ENCODE measurements around the gene GPRIN2.
A peak's percentile ranks its signal among the peaks of the same experiment; 100 is the strongest.
"Not testable (repeated sequence)": the region's sequence is repeated elsewhere in the genome, so short reads cannot be mapped to it uniquely, and the experiment has no call there.

GPRIN2 gene

GRCh38 chr10:46556515-46557318 lies at the start of gene GPRIN2:
Gene GPRIN2, minus strand, starts transcription at chr10:46556658. Its CDS starts 5,922 bp downstream, at chr10:46550736.
- DNase-seq = peak in 1 of 2 experiments; percentile 2

- DNase-seq = not testable (repeated sequence)
Observed at GRCh38 chr10:46600516-46600915, 44.1 kb upstream of the GPRIN2 start.

- DNase-seq = peak; percentile 11 to 22
Observed at GRCh38 chr10:46597616-46598246, 41.3 kb upstream of the GPRIN2 start.

- not testable (repeated sequence) for DNase-seq
Observed at GRCh38 chr10:46596570-46596969, 40.1 kb upstream of the GPRIN2 start.

DNA sequence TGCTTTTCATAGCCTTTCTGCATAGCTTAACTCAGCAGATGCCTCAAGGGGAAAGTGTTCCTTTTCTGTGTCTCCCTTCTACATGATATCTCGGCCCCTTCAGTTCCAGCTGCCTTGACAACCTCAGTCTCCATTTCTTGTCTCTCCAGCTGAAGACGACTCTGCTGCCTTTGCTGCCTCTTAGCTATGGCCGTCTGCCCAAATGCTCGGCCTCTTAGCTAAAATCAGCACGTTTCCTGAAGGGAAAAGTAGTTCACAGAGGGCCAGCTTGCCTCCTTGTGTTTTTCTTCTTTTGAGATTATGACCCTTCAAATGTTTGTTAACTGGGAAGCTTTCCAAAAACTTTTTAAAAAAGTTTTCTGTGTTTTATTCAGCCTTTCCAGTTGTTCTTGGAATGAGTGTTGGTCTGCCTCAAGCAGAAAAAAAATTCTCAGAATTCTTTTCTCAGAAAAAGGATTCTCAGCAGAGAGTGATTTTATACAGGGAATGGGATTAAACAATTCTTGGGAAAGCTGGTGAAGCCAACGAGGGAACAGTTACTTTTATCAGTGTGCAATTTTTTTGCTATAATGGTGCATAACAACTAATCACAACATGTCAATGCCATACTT lies 38.1 kb upstream of the GPRIN2 start:
- not testable (repeated sequence) for DNase-seq

DNA sequence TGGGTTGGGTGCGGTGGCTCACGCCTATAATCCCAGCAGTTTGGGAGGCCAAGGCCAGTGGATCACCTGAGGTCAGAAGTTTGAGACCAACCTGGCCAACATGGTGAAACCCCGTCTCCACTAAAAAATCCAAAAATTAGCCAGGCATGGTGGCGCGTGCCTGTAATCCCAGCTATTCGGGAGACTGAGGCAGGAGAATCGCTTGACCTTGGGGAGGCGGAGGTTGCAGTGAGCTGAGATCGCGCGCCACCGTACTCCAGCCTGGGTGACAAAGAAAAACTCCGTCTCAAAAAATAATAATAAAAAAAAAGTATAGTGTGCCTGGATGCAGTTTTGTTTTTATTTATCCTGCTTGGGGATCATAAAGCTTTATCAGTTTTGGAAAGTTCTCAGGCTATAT lies 36.8 kb upstream of the GPRIN2 start:
- DNase-seq = not testable (repeated sequence)

DNA sequence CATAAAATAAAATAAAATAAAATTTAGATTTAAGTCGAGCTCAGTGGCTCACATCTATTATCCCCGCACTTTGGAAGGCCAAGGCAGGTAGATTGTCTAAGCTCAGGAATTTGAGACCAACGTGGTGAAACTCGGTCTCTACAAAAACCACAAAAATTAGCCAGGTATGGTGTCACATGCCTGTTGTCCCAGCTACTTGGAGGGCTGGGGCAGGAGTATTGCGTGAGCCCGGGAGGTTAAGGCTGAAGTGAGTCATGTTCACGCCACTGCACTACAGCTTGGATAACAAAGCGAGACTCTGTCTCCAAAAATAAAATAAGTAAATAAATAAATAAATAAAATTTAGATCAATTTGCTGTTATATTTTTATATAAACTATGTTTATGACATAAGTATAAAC lies 34.6 kb upstream of the GPRIN2 start:
- not testable (repeated sequence) for DNase-seq

- DNase-seq = not testable (repeated sequence)
Observed at GRCh38 chr10:46589589-46589988, 33.1 kb upstream of the GPRIN2 start.

GRCh38 chr10:46588221-46588620 lies 31.8 kb upstream of the GPRIN2 start:
- DNase-seq = not testable (repeated sequence)

DNA sequence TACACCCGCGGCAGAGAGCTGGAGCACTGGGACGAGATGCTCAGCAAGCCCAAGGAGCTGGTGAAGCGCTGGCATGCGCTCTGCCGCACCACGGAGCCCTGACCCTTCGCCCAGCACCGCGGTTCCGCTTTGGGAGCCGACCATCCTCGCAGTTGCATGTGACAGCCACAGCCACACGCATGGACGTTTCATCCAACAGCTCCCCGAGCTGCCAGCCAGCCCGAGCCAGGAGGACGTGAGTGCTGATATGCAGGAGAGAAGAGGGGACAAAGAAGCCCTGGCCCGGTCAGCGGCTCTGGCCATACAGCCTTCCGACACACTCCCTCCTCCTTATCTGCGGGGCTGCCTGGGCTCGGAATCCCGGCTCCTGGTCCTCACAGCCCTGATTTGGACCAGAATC lies 31.1 kb upstream of the GPRIN2 start:
- not testable (repeated sequence) for DNase-seq

- DNase-seq = not testable (repeated sequence)
Observed at GRCh38 chr10:46585246-46585645, 28.8 kb upstream of the GPRIN2 start.

GRCh38 chr10:46584196-46584595 lies 27.7 kb upstream of the GPRIN2 start:
- not testable (repeated sequence) for DNase-seq

- DNase-seq = not testable (repeated sequence)
Observed at GRCh38 chr10:46582568-46582967, 26.1 kb upstream of the GPRIN2 start.

DNA sequence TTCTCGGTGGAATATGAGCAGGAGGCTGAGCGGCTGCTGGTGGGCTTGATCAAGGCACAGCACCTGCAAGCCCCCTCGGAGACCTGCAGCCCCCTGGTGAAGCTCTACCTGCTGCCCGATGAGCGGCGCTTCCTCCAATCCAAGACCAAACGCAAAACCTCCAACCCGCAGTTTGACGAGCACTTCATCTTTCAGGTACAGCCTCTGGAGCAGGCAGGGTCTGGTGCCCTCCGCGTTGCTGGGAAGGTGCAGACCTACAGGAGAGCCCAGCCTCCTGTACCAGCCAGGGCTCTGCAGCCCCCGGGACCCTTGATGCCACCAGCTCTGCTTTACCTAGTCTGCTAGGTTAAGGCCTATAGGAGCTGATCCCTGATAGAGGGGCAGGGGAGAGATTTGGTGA lies 25.5 kb upstream of the GPRIN2 start:
- not testable (repeated sequence) for DNase-seq

DNA sequence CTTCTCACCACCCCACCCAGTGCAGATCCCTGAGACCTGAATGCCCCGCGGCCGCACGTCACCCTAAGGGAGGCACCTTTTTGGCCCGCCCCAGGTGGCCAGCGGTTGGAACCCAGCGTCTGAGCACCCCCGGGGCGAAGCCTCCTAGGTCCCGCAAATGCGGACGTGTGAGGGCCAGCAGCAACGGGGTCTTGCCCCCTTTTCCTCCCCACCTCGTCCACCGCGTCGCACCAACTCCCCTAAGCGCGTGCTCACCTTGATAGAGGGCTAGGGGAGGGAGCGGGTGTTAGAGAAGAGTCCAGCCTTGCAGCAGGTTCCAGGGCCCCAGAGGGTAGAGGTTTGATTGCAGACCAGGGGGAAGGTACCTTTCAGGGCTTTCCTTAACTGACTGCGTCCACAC lies 22.9 kb upstream of the GPRIN2 start:
- not testable (repeated sequence) for DNase-seq

DNA sequence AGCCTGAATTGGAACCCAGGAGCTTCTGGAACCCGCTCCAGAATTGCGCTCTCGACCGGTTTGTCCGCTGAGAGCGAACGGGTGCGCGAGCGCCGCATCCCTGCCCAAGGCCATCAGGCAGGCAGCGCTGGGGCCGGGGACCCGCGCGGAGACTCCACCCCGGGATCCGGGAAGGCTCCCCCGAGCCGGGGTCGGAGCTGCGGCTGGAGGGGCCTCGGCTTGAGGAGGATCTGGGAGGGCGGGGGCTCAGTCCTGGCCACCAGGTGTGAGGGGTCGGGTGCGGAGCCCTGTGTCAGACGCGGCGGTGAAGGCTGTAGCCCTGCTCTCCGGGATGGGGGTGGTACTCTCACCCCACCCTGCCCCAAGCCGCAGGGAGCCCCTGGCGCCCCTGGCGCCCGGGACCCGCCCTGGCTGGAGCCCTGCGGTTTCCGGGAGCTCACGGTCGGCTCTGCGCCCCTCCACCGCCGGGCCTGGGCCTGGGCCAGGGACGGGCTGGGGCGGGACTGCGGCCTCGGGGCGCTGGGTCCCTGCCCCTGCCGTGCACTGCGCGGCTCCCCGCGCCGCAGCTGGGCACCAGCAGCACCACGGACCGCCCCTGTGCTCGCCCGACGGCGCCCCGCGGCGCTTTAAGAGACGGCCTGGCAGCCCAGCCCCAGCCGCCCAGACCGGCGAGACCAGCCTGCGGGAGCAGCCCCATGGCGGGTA lies 22.2 kb upstream of the GPRIN2 start, which contains the start of gene SYT15:
TSS of gene SYT15 (plus strand) at position 655 of the 705 bp plus-strand sequence. CDS start at position 696, 41 bp downstream.
- not testable (repeated sequence) for DNase-seq

GRCh38 chr10:46577624-46578473 lies 21.4 kb upstream of the GPRIN2 start:
- not testable (repeated sequence) for DNase-seq

GRCh38 chr10:46573884-46574283 lies 17.4 kb upstream of the GPRIN2 start:
- DNase-seq = not testable (repeated sequence)

DNA sequence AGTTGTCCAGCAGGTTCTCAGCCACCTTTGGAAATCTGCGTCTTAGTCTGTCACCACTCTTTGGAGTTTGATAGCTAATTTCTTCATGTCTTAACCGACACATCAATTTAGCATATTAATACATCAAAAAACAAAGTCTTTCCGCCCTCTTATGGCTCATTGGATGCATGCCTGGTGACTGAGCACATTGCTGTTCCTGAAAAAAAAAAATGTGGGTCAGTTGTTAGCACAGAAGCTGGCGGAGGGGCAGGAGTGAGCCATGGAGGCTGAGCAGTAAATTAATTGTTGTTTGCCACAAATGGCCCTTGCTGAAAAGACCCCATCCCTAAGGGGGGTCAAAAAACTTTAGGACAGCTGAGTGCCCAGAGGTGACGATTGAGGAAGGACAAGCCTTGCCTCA lies 16.9 kb upstream of the GPRIN2 start:
- DNase-seq = not testable (repeated sequence)

GRCh38 chr10:46572765-46573164 lies 16.3 kb upstream of the GPRIN2 start:
- DNase-seq = not testable (repeated sequence)

DNA sequence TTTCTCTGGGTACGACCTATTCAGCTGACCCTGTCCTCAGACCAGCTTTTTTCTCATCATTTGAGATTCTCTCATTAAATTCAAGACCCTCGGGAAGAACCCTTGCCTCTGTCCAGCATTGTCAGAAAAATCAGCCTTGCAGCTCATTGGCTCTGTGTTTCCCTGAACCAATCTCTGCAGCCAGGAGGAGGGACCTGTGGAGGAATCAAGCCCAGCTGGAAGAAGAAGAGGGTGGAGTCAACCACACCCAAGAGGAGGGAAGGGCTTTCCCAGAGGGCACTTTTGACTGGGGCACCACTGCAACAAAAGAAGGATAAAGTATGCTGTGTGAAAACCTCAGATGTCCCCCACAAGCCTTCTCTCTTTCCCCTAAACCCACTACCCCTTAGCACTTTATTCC lies 14.2 kb upstream of the GPRIN2 start:
- DNase-seq = not testable (repeated sequence)

- DNase-seq = not testable (repeated sequence)
Observed at GRCh38 chr10:46567151-46567550, 10.7 kb upstream of the GPRIN2 start.

Measured in activated CD4-positive, alpha-beta T cell treated with anti-CD3 and anti-CD28 coated beads, Interleukin-2, amount 50 U/mL, for 48 hours (primary cell).